HEK293T (cell line): Measurements from ENCODE around the gene OR52M1.
"Not testable (repeated sequence)": the region's sequence is repeated elsewhere in the genome, so short reads cannot be mapped to it uniquely, and the experiment has no call there.

Experiments used
- ARNT ChIP-seq: fragments of 450-650 bp; IDR thresholded peaks from 2 replicates; pipeline ENCODE4 v1.6.1; 2017; ENCODE audit warnings: mild to moderate bottlenecking
- BHLHE40 ChIP-seq: fragments of 450-650 bp; IDR thresholded peaks from 2 replicates; pipeline ENCODE4 v1.6.1; 2016; ENCODE audit warnings: mild to moderate bottlenecking, moderate library complexity, borderline replicate concordance
- ELF4 ChIP-seq: fragments of 450-650 bp; IDR thresholded peaks from 2 replicates; pipeline ENCODE4 v1.6.1; 2017; ENCODE audit warnings: antibody characterized with exemption
- FOXA1 ChIP-seq: fragments of 450-650 bp; IDR thresholded peaks from 2 replicates; pipeline ENCODE4 v1.6.1; 2016; ENCODE audit warnings: mild to moderate bottlenecking
- FOXK2 ChIP-seq: fragments of 450-650 bp; IDR thresholded peaks from 2 replicates; pipeline ENCODE4 v1.6.1; 2016; ENCODE audit warnings: mild to moderate bottlenecking
- FOXM1 ChIP-seq: fragments of 450-650 bp; IDR thresholded peaks from 2 replicates; pipeline ENCODE4 v1.6.1; 2017; ENCODE audit warnings: mild to moderate bottlenecking, borderline replicate concordance
- HDGF ChIP-seq: fragments of 450-650 bp; IDR thresholded peaks from 2 replicates; pipeline ENCODE4 v1.6.1; 2017; ENCODE audit warnings: antibody characterized with exemption, borderline replicate concordance
- L3MBTL2 ChIP-seq: fragments of 450-650 bp; conservative IDR thresholded peaks from 2 replicates; pipeline ENCODE4 v1.6.1; 2016; ENCODE audit warnings: mild to moderate bottlenecking
- LEF1 ChIP-seq: fragments of 450-650 bp; IDR thresholded peaks from 2 replicates; pipeline ENCODE4 v1.6.1; 2017; ENCODE audit warnings: mild to moderate bottlenecking, borderline replicate concordance
- NFRKB ChIP-seq: fragments of 450-650 bp; IDR thresholded peaks from 2 replicates; pipeline ENCODE4 v1.6.1; 2016; ENCODE audit warnings: mild to moderate bottlenecking, moderate library complexity
- PKNOX1 ChIP-seq: fragments of 450-650 bp; IDR thresholded peaks from 2 replicates; pipeline ENCODE4 v1.6.1; 2016
- SP1 ChIP-seq: fragments of 450-650 bp; IDR thresholded peaks from 2 replicates; pipeline ENCODE4 v1.6.1; 2017
- SUZ12 ChIP-seq: fragments of 450-650 bp; IDR thresholded peaks from 2 replicates; pipeline ENCODE4 v1.6.1; 2016; ENCODE audit warnings: mild to moderate bottlenecking
- ZNF384 ChIP-seq: fragments of 450-650 bp; IDR thresholded peaks from 2 replicates; pipeline ENCODE4 v1.6.1; 2016

- not testable (repeated sequence) for TF ChIP-seq SUZ12, FOXM1, L3MBTL2, PKNOX1, SP1, BHLHE40, FOXK2, ELF4, ZNF384, FOXA1, HDGF, LEF1, ARNT, NFRKB
Measured at GRCh38 chr11:4531686-4532085, 13.3 kb upstream of the OR52M1 start.
